PFSK-1 (cell line): Measurements from ENCODE around the gene PTPN6.

Source experiments
- FOXP2 ChIP-seq: optimal IDR thresholded peaks from 2 replicates; pipeline ENCODE3; 2011; ENCODE audit warnings: borderline replicate concordance, control low read depth, inconsistent platforms; ENCODE audit not compliant: insufficient read depth; ENCODE audit errors: extremely low read length, extremely low read depth
- POLR2AphosphoS5 ChIP-seq: IDR thresholded peaks from 2 replicates; pipeline ENCODE4 v1.6.1; 2012; ENCODE audit warnings: low read depth, mild to moderate bottlenecking, control low read depth, low read length, moderate library complexity
- REST ChIP-seq, 2 experiments: IDR thresholded peaks; 2 replicates each; pipeline versions ENCODE4 v1.6.1 to v1.8.0; 2011 to 2012; ENCODE audit warnings: low read depth in 2 of 2, low read length in 2 of 2, control low read depth in 1 of 2, inconsistent platforms in 1 of 2, mild to moderate bottlenecking in 1 of 2, moderate library complexity in 1 of 2; ENCODE audit not compliant: insufficient read depth in 1 of 2
- SIN3A ChIP-seq: IDR thresholded peaks from 2 replicates; pipeline ENCODE4 v1.6.1; 2012; ENCODE audit warnings: mild to moderate bottlenecking, low read length, moderate library complexity, borderline replicate concordance; ENCODE audit not compliant: insufficient read depth
- TAF1 ChIP-seq: IDR thresholded peaks from 2 replicates; pipeline ENCODE4 v1.6.1; 2012; ENCODE audit warnings: low read length, control low read depth, borderline replicate concordance; ENCODE audit not compliant: insufficient read depth

The PTPN6 gene

GRCh38 chr12:6978188-6978587 is 27.0 kb downstream of the PTPN6 start:
- TF ChIP-seq POLR2AphosphoS5, result 0 out of 2 replicates have a peak, but pooled peaks have one; percentile 15
- no peak for TF ChIP-seq SIN3A
- TF ChIP-seq TAF1, result no peak
- TF ChIP-seq FOXP2, result no peak

DNA sequence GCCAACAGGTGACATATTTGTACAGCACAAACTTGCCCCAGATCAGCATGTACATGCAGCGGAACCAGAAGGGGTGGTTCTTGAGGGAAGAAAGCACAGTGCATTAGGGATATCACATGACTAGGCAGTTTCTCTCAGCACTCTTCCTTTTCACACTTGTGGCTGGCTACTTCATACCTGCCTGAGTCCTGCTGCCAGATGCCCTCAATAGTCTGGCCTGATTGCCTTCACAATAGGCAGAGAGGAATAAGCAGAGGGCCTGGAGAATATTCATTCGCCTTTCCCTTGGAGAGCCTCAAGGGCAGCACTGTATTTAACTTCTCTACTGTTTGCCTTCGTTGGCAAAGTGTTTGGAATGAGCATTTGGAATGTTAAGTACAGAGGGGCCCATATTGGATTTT is 27.5 kb downstream of the PTPN6 start:
- no peak for TF ChIP-seq FOXP2
- TF ChIP-seq TAF1, result no peak
- TF ChIP-seq REST (IDR thresholded peaks at IDR 0.05; ENCODE audit: insufficient read depth in 1 of 2, low read depth in 2 of 2, low read length in 2 of 2), result no peak
- no peak for TF ChIP-seq POLR2AphosphoS5
- no peak for TF ChIP-seq SIN3A

GRCh38 chr12:6979021-6979420 is 27.9 kb downstream of the PTPN6 start:
- TF ChIP-seq FOXP2, result no peak
- TF ChIP-seq TAF1, result no peak
- TF ChIP-seq POLR2AphosphoS5, result no peak

DNA sequence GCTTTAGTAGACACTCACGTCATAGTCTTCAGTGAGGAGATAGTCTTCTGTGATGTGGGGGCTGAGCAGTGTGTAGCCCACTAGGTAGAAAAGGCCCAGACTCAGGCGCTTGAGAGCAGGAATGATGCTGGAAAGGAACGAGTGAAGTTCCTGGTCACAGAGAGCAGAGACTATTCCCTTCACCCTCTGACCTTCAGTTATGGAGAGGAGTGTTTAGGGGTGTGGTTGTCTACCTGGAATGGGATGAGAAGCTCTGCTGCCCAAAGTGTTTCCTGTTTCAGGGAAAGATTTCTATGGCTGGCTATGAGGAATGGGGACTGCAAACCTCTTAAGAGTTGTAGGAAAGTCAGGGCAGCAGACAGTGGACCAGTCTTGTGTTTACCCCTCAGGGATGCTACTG is 28.3 kb downstream of the PTPN6 start:
- peak; percentile 33; the same call in 1 of the 2 replicates for TF ChIP-seq POLR2AphosphoS5
- no peak for TF ChIP-seq TAF1

DNA sequence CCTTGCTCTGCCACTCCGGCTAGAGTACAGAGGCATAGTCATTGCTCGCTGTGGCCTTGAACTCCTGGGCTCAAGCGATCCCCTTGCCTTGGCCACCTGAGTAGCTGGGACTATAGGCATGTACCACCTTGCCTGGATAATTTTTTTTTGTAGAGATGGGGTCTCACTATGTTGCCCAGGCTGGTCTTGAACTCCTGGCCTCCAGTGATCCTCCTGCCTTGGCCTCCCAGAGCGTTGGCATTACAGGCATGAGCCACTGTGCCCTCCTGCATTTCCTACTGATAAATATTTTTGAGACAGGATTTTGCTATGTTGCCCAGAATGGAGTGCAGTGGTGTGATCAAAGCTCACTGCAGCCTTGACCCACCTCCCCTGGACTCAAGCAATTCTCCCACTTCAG is 28.9 kb downstream of the PTPN6 start:
- TF ChIP-seq SIN3A (no peak), REST (IDR thresholded peaks at IDR 0.05; ENCODE audit: insufficient read depth in 1 of 2, low read depth in 2 of 2, low read length in 2 of 2) (no peak), POLR2AphosphoS5 (no peak), TAF1 (no peak), FOXP2 (no peak)

GRCh38 chr12:6980740-6981139 is 29.6 kb downstream of the PTPN6 start:
- TF ChIP-seq POLR2AphosphoS5 (no peak), SIN3A (no peak), FOXP2 (no peak), TAF1 (no peak), REST (IDR thresholded peaks at IDR 0.05; ENCODE audit: insufficient read depth in 1 of 2, low read depth in 2 of 2, low read length in 2 of 2) (no peak)

DNA sequence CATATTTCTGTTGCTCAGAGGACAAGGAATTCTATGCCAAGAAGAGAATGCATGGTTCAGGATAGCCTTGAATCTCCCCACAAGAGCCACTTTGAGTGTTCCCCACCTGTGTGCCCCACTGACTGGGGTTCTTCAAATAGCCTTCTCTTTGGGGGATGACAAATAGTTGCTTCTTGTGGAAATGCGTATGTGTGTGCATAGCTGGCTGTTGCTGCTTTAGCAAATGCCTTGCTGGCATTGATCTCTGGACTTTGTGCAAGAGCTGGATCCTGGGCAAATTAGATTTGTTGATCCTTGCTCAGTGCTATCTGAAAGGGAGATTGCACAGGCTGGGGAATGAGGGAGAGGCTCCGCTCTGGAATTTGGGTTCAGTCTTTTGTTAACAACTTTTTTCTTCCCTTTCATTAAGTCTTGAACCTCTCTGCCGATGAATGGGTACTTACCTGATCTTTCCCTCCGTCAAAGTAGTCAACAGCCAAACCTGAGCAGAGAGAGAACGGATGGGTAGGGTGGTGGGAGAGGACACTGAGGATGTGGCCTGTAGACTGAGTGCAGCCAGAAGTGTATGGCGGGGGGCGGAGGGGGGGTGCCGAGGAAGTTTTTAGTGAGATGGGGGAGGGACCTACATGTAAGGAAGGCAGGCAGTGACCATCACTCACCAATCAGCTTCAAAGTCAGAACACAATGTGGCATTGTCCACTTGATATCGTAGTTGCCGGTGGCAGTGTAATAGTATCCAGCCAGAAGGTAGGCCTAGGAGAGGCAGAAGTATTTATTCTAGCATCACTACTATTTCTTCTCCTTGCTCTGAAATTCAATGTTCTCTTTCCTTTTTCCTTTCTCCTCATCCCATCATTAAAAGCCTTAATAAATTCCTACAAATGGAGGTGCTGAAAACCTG is 30.2 kb downstream of the PTPN6 start:
- TF ChIP-seq TAF1 (no peak), POLR2AphosphoS5 (no peak), REST (IDR thresholded peaks at IDR 0.05; ENCODE audit: insufficient read depth in 1 of 2, low read depth in 2 of 2, low read length in 2 of 2) (no peak), SIN3A (no peak), FOXP2 (no peak)
